ENCODE results near the gene CENPVL1. TPM values are rescaled to one million over a fixed set of nuclear protein-coding genes. Genes with fewer than 3 reads are reported as not detected.
"Not testable (repeated sequence)": the region's sequence is repeated elsewhere in the genome, so short reads cannot be mapped to it uniquely, and the experiment has no call there.

The CENPVL1 gene
- not detected for total RNA-seq
- long read RNA-seq, result 0 reads

DNA sequence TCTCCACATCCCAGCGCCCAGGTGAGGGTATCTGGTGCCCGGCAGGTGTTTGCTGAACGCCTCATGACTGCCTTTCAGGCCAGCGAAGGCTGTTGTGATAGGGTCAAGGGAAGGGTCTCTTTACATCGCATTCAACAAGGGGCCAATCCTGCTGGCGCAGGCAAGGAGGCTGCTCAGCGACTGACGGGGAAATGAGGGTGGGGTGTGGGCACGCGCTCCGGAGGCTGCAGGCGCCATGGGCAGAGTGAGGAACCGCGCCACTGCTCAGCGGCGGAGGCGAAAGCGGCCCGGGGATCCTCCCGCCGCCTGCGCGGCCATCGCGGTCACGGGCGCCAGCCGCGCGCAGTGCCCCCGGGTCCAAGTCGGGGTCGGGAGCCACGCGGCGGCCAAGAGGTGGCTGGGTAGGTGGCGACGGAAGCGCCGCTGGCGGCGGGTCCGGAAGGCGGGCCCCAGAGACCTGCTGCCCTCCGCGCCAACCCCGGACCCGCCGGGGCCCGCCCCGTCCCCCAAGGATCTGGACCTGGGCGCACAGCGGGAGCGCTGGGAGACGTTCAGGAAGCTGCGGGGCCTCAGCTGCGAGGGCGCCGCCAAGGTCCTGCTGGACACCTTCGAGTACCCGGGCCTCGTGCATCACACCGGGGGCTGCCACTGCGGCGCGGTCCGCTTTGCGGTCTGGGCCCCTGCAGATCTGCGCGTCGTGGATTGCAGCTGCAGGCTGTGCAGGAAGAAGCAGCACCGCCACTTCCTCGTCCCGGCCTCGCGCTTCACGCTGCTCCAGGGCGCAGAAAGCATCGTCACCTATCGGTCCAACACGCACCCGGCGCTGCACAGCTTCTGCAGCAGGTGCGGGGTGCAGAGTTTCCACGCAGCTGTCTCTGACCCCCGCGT lies at the start of gene CENPVL1:
CENPVL1 (plus strand) TSS at position 236 of the 888 bp plus-strand sequence; CDS start at position 236, 0 bp downstream.
- intact Hi-C loops (cut with DNase I); DNase-seq (ENCODE audit: low spot score): not testable (repeated sequence)

DNA sequence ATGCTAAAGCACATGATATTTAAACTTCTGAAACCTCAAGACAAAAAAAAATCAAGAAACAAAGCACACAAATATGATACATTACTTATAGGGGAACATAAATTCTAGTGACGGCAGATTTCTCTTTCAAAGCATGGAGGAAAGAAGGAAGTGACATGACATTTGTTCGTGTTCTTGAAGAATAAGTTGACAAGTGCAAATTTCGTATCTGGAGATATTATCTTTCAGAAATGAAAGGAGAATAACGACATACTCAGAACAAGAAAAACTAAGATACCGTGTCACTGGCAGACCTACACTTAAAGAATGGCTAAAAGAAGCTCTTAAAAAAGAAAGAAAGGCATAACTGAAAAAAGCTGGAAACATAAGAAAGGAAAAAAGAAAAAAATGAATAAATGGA lies 44.3 kb upstream of the CENPVL1 start:
- DNase-seq (ENCODE audit: low spot score), result no peak
- intact Hi-C loops (cut with DNase I), result no loop called here

GRCh38 chrX:51679689-51680433 lies 30.5 kb upstream of the CENPVL1 start:
- DNase-seq (ENCODE audit: low spot score); intact Hi-C loops (cut with DNase I): not testable (repeated sequence)

DNA sequence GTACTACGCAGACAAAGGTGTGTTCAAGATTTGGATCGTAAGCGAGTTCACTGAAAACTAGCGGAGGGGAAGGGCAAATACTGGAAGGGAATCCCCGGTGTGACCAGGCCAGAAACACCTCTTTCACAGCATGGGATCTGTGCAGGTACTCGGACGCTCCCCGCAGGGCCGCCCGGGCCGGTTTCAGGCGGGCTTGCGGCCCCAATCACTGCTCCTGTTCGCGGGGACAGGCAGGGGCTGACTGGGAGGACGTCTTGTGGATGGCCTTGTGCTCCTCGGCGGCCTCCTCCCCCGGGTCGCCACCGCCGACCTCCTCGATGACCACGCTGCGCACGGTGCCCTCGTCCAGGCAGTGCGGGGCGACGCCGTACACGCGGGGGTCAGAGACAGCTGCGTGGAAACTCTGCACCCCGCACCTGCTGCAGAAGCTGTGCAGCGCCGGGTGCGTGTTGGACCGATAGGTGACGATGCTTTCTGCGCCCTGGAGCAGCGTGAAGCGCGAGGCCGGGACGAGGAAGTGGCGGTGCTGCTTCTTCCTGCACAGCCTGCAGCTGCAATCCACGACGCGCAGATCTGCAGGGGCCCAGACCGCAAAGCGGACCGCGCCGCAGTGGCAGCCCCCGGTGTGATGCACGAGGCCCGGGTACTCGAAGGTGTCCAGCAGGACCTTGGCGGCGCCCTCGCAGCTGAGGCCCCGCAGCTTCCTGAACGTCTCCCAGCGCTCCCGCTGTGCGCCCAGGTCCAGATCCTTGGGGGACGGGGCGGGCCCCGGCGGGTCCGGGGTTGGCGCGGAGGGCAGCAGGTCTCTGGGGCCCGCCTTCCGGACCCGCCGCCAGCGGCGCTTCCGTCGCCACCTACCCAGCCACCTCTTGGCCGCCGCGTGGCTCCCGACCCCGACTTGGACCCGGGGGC lies 28.2 kb upstream of the CENPVL1 start:
- DNase-seq (ENCODE audit: low spot score); intact Hi-C loops (cut with DNase I): not testable (repeated sequence)

GRCh38 chrX:51682720-51683062 lies 27.6 kb upstream of the CENPVL1 start, which contains the start of gene CENPVL2:
CENPVL2 (minus strand) TSS chrX:51682831; CDS start chrX:51682831, 0 bp downstream.
- DNase-seq (ENCODE audit: low spot score); intact Hi-C loops (cut with DNase I): not testable (repeated sequence)

DNA sequence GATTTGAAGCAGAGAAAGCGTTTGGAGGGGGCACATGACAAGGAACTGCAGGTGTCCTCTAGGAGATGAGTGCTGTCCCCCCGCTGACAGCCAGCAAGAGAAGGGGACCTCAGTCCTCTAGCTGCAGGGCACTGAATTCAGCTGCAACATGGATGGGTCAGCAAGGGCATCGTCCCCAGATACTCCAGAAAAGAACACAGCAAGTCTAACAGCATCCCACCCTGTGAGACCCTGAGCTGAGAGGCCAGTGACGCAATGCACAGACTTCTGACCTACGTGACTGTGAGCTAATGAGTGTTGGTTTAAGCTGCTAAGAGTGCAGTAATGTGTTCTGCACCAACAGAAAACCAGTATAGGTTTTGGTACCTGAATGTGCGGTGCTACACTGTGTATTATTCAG lies 16.1 kb upstream of the CENPVL1 start:
- no peak for DNase-seq (ENCODE audit: low spot score)
- intact Hi-C loops (cut with DNase I), result no loop called here

- intact Hi-C loops (cut with DNase I), result no loop called here
- DNase-seq (ENCODE audit: low spot score), result no peak
Observed at GRCh38 chrX:51697397-51697796, 12.9 kb upstream of the CENPVL1 start.

GRCh38 chrX:51712943-51713647 lies 2.8 kb downstream of the CENPVL1 start:
- intact Hi-C loops (cut with DNase I); DNase-seq (ENCODE audit: low spot score): not testable (repeated sequence)

DNA sequence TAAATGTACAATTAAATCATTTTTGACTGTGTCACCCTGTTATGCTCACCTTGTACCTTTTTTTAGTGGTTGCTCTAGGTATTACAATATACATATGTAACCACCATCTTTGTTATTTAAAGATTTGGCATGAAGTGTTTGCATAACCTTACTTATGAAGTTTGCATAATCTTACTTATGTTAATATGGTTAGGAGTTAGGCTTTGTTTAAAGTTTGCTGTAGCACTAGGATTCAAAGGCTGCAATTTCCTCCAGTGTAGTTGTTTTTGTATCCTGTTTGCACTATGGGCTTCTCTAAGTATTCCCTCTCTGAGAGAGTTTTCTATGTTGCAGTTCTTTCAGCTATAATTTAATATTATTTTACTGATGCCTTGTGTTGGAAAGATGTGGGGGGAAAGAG lies 17.9 kb downstream of the CENPVL1 start:
- intact Hi-C loops (cut with DNase I), result no loop called here
- DNase-seq (ENCODE audit: low spot score), result no peak

GRCh38 chrX:51737091-51737490 lies 26.8 kb downstream of the CENPVL1 start:
- no peak for DNase-seq (ENCODE audit: low spot score)
- intact Hi-C loops (cut with DNase I), result no loop called here

- DNase-seq (ENCODE audit: low spot score), result no peak
- intact Hi-C loops (cut with DNase I), result no loop called here
Observed at GRCh38 chrX:51742586-51742985, 32.3 kb downstream of the CENPVL1 start.

GRCh38 chrX:51743179-51743957 lies 33.1 kb downstream of the CENPVL1 start, which contains the start of gene GSPT2:
GSPT2 (plus strand) TSS chrX:51743442; CDS start chrX:51743627, 185 bp downstream.
- DNase-seq (ENCODE audit: low spot score), result peak; percentile 82
- intact Hi-C loops (cut with DNase I), result no loop called here

DNA sequence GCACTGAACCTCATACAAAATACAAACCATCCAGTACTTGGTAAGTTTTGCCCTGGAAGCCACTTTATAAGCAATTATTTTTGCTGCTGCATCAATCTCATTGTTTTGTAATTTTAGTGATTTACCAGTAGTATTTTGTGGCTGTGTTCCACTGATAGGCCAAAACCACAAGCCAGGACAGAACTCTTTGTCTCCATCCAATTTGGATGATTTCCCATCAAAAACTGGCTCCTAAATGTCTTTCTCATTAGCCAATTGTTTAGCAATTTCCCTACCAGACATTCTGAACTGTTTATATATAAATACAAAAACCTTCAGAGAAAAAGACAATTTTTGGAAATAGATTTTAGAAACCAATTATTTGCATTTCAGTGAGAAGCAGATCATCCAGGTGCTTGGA lies 37.4 kb downstream of the CENPVL1 start:
- no peak for DNase-seq (ENCODE audit: low spot score)
- intact Hi-C loops (cut with DNase I), result no loop called here

- intact Hi-C loops (cut with DNase I), result no loop called here
- no peak for DNase-seq (ENCODE audit: low spot score)
Observed at GRCh38 chrX:51759055-51759839, 48.9 kb downstream of the CENPVL1 start.

- intact Hi-C loops (cut with DNase I), result no loop called here
- DNase-seq (ENCODE audit: low spot score), result no peak
Observed at GRCh38 chrX:51760657-51761056, 50.3 kb downstream of the CENPVL1 start.

Measured in cardiac septum (tissue), 1 donor.